ENCODE data around the gene SCIN.

Gene SCIN

DNA sequence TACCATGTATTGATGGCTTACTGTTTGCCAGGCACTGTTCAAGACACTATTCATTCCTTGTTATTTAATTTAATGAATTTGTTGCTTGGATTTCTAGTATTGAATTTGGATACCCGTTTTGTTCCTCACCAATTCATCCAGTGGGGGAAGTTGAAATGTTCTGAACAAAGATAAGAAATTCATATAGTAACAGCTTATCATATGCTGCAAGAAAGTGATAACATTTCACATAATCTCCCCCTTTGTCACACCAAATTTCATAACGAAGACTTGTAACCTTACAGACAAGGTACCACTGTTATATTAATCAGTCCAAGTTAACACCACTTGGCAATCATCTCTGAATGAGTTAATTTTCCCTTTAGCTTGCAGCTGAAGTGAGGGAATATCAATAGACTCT is 42.1 kb downstream of the SCIN start:
- no peaks in the 10 kb centered on the region for H3K36me3 ChIP-seq (ENCODE audit: control insufficient read depth, insufficient read depth, low read length)
- H3K79me2 ChIP-seq = no peaks in the 10 kb centered on the region
- TF ChIP-seq, protein P1, sequence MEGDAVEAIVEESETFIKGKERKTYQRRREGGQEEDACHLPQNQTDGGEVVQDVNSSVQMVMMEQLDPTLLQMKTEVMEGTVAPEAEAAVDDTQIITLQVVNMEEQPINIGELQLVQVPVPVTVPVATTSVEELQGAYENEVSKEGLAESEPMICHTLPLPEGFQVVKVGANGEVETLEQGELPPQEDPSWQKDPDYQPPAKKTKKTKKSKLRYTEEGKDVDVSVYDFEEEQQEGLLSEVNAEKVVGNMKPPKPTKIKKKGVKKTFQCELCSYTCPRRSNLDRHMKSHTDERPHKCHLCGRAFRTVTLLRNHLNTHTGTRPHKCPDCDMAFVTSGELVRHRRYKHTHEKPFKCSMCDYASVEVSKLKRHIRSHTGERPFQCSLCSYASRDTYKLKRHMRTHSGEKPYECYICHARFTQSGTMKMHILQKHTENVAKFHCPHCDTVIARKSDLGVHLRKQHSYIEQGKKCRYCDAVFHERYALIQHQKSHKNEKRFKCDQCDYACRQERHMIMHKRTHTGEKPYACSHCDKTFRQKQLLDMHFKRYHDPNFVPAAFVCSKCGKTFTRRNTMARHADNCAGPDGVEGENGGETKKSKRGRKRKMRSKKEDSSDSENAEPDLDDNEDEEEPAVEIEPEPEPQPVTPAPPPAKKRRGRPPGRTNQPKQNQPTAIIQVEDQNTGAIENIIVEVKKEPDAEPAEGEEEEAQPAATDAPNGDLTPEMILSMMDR (IDR thresholded peaks at IDR 0.05) = no peak
- H3K27ac ChIP-seq = no peak overlapping the region
- no peak overlapping the region for H3K9ac ChIP-seq
- H3K4me3 ChIP-seq (ENCODE audit: low read depth, low read length) = no peak overlapping the region
- no peaks in the 10 kb centered on the region for H3K4me1 ChIP-seq
- H2AFZ ChIP-seq = no peak overlapping the region
- no peaks in the 10 kb centered on the region for H3K9me3 ChIP-seq (ENCODE audit: control insufficient read depth, low read length)
- H3K27me3 ChIP-seq (ENCODE audit: control insufficient read depth, insufficient read depth, low read length) = no peaks in the 10 kb centered on the region
- H3K4me2 ChIP-seq (ENCODE audit: low read length) = no peak overlapping the region

DNA sequence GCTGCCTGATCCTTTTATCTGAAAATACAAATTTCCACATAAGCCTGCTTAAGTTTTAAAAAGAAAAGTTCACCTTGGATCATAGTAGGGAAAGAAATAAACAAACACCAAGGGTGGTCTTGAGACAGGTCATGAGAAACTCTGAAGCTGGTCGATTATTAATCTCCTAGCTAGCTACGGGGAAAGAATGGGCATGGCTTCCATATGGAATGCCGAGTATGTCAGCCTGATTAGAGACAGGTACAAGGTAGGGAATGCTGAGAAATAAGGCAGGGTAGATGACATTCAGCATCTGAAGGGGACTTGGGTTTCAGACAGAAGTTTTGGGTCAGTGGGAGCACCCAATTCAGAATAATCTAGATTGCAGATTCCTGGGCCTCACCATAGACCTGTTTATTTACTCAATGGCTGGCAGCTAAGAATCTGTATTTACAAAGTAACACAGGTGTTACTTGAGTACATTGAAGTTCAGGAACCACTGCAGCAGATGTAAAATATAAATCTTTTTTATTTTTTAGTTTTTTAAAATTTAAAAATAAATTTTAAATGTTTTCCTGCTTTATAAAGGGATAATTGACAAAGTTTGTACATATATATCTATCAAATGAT is 49.0 kb downstream of the SCIN start:
- TF ChIP-seq, protein P1 (IDR thresholded peaks at IDR 0.05) = no peak
- no peaks in the 10 kb centered on the region for H3K27me3 ChIP-seq (ENCODE audit: control insufficient read depth, insufficient read depth, low read length)
- no peaks in the 10 kb centered on the region for H3K36me3 ChIP-seq (ENCODE audit: control insufficient read depth, insufficient read depth, low read length)
- H3K27ac ChIP-seq = no peak overlapping the region
- H3K4me2 ChIP-seq (ENCODE audit: low read length) = no peak overlapping the region
- no peak overlapping the region for H2AFZ ChIP-seq
- no peak overlapping the region for H3K4me3 ChIP-seq (ENCODE audit: low read depth, low read length)
- no peaks in the 10 kb centered on the region for H3K9me3 ChIP-seq (ENCODE audit: control insufficient read depth, low read length)
- no peaks in the 10 kb centered on the region for H3K4me1 ChIP-seq
- H3K79me2 ChIP-seq = no peaks in the 10 kb centered on the region
- no peak overlapping the region for H3K9ac ChIP-seq

DNA sequence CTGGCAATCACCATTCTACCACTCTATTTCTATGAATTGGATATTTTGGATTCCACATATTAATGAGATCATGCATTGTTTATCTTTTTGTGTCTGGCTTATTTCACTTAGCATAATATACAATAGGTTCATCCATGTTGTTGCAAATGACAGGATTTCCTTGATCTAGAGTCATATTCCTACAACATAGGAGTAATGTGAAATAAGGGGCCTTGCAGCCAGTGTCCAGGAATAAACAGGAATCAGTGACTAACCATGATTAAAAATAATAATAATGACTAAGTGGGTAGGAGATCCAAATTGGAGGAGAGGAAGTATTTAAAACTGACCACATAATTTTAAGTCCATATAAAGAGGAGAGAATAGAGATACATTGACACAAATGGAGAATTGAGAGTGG is 49.9 kb downstream of the SCIN start:
- Histone ChIP-seq H3K9ac (no peak overlapping the region), H2AFZ (no peak overlapping the region), H3K9me3 (ENCODE audit: control insufficient read depth, low read length) (no peaks in the 10 kb centered on the region), H3K4me3 (ENCODE audit: low read depth, low read length) (no peak overlapping the region), H3K36me3 (ENCODE audit: control insufficient read depth, insufficient read depth, low read length) (no peaks in the 10 kb centered on the region), H3K27me3 (ENCODE audit: control insufficient read depth, insufficient read depth, low read length) (no peaks in the 10 kb centered on the region), H3K4me2 (ENCODE audit: low read length) (no peak overlapping the region), H3K4me1 (no peaks in the 10 kb centered on the region), H3K79me2 (no peaks in the 10 kb centered on the region), H3K27ac (no peak overlapping the region)
- TF ChIP-seq, protein P1 (IDR thresholded peaks at IDR 0.05) = no peak

DNA sequence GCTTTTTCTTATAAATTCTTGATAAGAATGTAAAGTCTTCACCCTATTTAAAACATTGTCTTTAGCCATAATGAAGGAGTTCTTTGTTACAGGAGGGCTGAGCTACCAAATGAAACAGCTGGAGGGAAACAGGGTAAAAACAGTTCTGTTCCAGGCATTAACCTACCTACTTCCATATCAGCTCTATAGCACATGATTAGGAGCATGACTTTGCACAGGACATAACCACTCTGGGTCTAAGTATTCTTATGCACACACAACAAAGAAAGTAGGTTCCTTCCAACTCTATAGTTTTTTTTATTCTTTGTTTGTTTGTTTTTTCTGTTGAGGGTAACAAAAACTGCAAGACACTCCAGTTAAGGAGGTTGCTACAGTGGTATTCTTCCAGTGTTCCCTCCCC is 52.7 kb downstream of the SCIN start:
- Histone ChIP-seq H3K9me3 (ENCODE audit: control insufficient read depth, low read length) (no peaks in the 10 kb centered on the region), H3K27me3 (ENCODE audit: control insufficient read depth, insufficient read depth, low read length) (no peaks in the 10 kb centered on the region), H3K4me1 (no peaks in the 10 kb centered on the region), H3K27ac (no peak overlapping the region), H3K36me3 (ENCODE audit: control insufficient read depth, insufficient read depth, low read length) (no peaks in the 10 kb centered on the region), H3K9ac (no peak overlapping the region), H3K4me2 (ENCODE audit: low read length) (no peak overlapping the region), H2AFZ (no peak overlapping the region), H3K4me3 (ENCODE audit: low read depth, low read length) (no peak overlapping the region), H3K79me2 (no peaks in the 10 kb centered on the region)
- TF ChIP-seq, protein P1 (IDR thresholded peaks at IDR 0.05) = no peak

DNA sequence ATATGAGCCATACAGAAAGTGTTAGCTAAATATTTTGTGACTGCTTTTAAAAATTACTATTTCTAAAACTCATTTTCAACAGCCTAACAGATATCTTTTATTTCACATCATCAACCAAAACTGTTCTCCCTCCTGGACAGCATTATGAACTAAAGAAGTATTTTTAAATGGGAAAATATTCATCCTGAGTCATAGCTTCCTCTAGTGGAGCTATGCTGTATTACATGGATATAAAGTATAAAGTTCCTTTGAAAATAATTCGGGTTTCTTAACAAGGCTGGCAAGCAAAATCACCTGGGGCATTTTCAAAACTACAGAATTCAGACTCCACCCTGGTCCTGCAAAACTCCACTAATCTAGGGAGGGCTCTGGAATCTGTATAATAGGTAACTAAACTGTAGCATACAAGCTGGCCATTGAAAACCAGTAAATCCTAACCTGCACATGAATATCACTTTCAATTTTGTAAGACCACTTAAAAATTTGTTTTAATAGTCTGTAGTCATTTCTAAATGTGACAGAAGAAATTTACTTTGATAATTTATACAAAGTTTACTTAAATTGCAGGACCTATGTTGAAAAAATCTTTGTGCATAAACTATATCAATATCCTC is 53.5 kb downstream of the SCIN start:
- Histone ChIP-seq H3K9me3 (ENCODE audit: control insufficient read depth, low read length) (no peaks in the 10 kb centered on the region), H3K79me2 (no peaks in the 10 kb centered on the region), H3K4me1 (no peaks in the 10 kb centered on the region), H3K4me2 (ENCODE audit: low read length) (no peak overlapping the region), H2AFZ (no peak overlapping the region), H3K4me3 (ENCODE audit: low read depth, low read length) (no peak overlapping the region), H3K36me3 (ENCODE audit: control insufficient read depth, insufficient read depth, low read length) (no peaks in the 10 kb centered on the region), H3K27me3 (ENCODE audit: control insufficient read depth, insufficient read depth, low read length) (no peaks in the 10 kb centered on the region), H3K9ac (no peak overlapping the region), H3K27ac (no peak overlapping the region)
- TF ChIP-seq, protein P1 (IDR thresholded peaks at IDR 0.05) = no peak
